Islet of Langerhans (tissue), 1 donor: ENCODE results near the gene PCNX1.
"Not testable (repeated sequence)": the region's sequence is repeated elsewhere in the genome, so short reads cannot be mapped to it uniquely, and the experiment has no call there.

Source experiments
- FAIRE-seq: peaks from one replicate; lab custom pipeline; 2011; peaks lifted over from hg19 to GRCh38; lab: Jason Lieb, UNC

PCNX1 gene

DNA sequence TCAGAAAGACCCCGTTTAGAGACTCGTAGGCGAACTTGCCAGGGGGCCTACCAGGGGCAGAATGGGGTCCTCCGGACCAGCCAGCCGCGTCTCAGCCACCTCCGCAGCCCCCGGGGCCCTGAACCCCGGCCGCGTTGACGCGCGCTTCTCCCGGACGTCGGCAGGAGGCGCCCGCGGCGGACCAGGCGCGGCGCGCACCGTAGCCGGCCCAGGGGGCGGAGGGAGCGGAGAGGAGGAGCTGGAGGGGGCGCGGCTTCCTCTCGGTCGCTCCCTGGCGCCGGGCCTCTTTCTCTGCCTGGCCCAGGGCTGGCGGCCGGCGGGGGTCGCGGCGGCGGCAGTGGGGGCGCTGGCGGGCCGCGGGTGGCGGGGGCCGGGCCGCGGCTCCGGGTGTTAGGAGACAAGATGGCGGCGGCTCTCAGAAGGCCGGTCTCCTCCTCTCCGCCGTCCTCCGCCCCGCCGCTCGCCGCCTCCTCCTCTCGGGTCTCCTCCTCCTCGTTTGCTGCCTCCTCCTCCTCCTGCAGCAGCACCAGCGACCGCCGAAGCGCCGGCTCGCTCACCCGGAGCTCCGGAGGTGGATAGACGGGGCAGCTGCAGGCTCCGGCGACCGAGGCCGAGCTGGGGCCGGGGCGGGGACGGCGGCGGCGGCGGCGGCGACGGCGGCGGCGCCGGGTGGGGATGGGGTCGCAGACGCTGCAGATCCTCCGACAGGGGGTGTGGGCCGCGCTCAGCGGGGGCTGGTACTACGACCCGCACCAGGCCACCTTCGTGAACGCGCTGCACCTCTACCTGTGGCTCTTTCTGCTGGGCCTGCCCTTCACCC lies at the start of gene PCNX1:
Gene PCNX1 (plus strand): TSS at position 284 of the 820 bp plus-strand sequence. CDS start 392 bp downstream, at position 676.
- FAIRE-seq = no peak

DNA sequence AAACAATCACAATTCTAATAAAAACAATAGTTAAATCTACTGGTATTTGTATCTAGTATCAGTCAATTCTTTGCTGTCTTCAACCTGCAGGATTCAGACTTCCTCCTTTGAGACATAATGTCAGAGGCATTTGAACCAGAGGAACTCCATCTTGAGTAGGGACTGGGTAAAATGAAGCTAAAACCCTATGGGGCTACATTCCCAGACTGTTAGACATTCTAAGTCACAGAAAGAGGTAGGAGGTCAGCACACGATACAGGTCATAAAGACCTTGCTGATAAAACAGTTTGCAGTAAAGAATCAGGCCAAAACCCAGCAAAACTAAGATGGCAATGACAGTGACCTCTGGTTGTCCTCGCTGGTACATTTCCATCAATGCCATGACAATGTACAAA lies 49.8 kb upstream of the PCNX1 start:
- FAIRE-seq = no peak

DNA sequence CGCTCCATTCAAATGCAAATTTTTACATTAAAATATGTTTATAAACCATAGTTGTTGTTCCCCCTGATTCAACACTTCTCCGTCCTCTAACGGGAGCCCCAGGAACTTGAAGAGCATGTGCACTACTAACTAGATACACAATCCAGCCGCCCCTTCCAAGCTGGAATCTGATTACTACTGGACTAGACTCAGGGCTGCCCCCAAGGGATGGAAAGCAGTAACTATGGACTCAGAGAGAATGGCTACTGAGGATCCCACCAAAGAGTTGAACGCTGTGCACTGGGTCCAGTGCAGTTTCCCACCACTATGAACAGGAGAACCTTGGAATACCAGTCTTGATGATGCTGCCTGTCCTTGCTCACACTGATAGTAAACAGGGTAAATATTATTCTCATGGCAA lies 48.6 kb upstream of the PCNX1 start:
- FAIRE-seq = no peak

DNA sequence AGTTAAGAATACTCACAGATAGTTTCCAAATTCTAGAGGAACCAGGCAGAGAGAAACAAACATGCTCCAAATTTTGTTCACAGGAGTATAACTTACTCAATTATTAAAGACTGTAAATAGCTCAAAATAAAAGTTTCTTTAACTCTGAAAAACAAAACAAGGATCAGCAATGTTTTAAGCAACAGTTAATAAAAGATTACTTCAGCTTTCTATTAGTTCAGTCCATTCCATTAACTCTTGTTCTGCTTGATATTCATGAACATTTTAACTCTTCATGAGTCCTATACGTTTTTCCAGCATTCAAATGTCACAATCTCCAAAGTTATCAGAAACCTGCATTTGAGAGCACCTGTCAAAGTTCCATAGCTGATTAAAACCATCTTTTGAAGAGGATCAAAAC lies 40.3 kb upstream of the PCNX1 start:
- FAIRE-seq = not testable (repeated sequence)

DNA sequence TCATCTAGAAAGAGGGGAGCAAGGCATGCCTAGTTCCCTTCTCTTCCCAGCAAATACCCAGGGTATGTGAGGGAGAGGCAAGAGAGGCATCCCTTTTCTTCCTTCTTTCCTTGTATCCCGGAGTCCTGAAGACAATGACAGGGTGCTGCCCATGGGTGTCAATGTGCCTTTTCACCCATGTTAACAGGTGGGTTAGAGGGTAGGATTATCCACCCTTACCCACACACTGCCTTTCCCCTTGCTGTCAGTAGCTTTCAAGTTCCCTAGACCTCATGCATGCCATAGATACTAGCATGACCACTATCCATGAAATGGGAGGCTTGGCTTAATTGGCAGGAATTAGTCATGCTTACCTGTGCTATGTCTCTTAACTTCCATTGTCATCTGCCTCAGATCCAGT lies 36.3 kb upstream of the PCNX1 start:
- FAIRE-seq = no peak

DNA sequence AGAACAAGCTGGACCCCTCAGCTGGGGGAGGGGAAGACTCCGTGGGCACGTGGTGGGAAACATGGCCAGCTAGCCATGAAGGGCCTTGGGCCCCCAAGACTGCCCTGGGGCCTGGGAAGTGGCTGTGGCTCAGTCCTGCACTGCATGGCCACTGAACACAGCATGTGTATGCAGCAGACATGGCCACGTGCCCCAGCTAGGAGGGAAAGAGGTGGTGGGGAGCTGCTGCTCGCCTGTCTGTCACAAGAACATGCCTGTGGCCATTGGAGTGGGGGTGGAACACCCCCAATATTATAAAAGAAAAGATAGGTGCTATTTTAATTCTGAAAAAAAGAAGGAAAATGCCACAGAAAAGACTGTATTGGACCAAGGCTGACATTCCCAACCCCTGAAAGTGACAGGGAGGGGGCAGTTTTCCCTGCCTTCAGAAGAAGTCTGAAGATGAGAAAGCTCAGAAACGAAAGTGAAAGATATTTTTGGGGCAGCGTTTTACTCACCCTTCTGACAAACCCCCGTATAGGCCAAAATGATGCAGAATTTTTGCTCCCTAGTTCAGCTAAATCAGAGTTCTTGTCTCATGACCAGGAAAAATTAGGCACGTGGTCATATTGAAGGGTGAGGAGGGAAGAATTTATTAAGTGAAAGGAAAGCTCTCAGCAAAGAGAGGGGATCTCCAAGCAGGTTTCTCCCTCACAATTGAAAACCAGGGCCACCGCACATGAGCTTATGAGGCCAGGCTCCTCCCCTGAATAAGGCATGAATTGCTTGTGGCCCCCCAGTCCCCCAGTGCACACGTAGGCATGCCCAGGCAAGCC lies 35.2 kb upstream of the PCNX1 start:
- FAIRE-seq = no peak

DNA sequence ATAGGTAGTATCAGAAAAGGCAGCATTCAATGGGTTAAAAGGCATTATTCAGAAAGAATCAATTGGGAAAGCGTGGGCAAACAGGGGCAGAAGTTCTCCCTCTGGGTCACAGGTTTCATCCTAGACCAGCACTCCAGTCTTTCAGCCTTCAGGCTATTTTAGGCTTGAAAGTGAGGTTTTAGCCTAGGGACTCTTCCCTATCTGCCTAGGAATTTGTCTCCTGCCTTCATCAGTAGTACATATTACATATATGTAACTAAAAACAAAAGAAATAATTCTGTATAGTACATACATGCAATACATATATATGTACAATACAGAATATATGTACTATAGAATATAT lies 34.6 kb upstream of the PCNX1 start:
- no peak for FAIRE-seq

DNA sequence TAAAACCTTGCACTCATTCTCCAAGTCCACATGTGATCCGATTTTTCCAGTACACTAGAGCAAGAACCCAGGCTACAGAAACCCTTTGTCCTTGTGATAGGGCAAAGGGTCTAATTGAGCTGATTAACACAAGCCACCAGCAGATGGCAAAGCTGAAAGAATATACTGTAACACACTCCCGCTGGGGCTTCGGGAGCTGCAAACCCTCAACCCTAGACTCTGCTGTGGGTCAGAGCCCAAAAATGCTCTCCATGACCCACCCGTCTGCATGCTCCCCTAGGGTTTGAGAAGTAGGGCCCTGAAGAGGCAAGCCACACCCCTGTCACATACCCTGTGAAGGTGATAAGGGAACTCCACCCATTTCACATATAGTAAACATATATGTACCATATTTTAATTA lies 33.6 kb upstream of the PCNX1 start:
- FAIRE-seq = no peak

DNA sequence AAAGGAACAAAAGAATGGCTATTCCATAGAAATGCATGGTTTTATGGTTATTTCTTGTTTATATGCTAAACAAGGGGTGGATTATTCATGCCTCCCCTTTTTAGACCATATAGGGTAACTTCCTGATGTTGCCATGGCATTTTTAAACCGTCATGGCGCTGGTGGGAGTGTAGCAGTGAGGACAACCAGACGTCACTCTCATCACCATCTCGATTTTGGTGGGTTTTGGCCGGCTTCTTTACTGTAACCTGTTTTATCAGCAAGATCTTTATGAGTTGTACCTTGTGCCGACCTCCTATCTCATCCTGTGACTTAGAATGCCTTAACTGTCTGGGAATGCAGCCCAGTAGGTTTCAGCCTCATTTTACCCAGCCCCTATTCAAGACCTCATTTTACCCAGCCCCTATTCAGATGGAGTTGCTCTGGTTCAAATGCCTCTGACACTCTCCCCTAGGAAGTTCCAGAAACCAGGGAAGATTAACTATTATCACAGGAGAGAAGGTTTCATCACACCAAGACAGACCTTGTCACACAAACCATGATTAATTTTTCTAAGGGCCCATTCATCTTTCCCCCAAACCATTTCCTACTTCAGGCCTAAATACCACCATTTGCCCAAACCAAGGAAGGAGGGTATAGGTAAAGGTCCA lies 31.3 kb upstream of the PCNX1 start:
- not testable (repeated sequence) for FAIRE-seq

DNA sequence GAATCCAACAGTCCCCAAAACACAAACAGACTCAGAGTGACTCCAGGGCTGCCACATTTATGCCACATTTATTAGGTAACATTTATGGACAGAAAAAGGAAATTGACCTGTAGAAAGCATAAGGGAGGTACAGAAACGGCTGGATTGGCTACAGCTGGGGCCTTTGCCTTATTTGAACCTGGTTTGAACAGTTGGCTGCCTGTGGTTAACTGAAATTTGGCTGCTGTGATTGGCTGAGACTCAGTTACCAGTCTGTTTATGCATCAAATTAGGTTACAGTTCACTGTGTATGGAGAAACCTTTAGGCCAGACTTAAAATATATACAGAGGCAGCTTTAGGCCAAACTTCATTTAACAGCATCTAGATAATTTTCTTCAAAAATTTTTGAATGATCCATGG lies 27.8 kb upstream of the PCNX1 start:
- no peak for FAIRE-seq

DNA sequence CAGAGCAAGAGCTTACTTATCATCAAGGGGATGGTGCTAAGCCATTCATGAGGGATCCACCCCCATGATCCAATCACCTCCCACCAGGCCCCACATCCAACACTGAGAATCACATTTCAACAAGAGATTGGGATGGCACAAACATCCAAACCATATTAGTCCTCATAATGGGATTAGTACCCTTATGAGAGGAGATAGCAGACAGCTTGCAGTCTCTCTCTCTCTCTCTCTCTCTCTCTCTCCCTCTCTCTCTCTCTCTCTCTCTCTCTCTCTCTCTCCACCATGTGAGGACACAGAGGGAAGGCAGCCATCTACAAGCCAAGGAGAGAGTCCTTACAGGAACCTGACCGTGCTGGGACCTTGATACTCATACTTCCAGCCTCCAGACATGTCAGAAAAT lies 26.4 kb upstream of the PCNX1 start:
- FAIRE-seq = not testable (repeated sequence)

DNA sequence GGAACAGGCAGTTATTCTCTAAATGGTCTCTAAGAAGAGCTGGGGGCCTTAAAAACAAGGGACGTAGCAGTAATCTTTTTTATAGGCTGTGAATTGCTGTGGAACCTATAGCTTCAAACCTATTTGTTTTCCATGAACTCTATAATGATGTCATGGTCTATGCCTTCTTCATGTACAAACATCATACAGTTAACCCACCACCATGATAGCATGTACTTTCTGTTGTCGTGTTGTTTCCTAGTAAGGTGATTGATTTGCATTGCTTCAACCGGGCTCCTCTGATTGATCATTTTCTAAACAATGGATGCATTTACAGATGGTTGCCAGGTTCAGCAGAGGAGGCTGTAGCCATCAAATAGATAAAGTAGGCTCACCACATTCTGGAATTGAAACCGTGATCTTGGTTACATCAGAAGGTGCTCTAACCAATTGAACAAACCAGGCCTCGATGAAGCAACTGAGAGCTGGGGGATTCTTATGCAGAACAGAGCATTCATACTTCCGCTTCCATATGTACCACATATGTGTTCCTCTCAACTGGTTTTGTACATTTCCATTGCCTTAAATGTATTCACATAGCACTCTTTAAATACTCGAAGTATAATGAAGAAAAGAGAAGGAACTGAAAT lies 25.6 kb upstream of the PCNX1 start:
- no peak for FAIRE-seq

DNA sequence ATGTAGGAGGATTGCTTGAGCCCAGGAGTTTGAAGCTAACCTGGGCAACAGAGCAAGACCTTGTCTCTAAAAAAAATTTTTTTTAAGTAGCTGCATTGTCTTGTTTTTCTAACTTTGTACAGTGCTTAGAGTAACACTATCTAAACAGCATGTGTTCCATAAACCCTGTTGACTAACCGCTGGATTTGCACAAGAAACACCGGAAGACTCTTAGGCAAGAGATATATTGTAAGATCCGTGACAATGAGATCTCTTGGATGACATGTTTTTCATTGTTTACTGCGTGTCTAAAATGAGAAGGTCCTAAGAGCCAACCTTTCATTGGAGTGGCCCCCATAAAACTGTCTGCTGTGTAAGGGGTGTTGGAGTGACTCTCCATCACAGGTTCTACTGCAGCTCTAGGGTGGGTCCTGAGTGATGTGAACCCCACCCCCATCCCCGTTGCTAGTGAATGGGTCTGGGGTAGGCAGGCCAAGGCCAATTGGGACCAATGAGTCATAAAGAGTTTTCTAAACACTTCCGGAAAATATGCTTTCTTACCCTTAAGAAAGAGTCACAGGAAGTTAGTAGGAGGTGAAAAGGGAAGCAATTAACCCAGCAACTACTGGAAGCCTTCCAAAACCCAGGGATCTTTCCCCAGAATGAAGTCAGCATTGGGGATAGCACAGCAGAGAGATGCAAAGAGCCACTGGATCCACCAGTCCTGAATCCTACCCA lies 24.3 kb upstream of the PCNX1 start:
- no peak for FAIRE-seq

DNA sequence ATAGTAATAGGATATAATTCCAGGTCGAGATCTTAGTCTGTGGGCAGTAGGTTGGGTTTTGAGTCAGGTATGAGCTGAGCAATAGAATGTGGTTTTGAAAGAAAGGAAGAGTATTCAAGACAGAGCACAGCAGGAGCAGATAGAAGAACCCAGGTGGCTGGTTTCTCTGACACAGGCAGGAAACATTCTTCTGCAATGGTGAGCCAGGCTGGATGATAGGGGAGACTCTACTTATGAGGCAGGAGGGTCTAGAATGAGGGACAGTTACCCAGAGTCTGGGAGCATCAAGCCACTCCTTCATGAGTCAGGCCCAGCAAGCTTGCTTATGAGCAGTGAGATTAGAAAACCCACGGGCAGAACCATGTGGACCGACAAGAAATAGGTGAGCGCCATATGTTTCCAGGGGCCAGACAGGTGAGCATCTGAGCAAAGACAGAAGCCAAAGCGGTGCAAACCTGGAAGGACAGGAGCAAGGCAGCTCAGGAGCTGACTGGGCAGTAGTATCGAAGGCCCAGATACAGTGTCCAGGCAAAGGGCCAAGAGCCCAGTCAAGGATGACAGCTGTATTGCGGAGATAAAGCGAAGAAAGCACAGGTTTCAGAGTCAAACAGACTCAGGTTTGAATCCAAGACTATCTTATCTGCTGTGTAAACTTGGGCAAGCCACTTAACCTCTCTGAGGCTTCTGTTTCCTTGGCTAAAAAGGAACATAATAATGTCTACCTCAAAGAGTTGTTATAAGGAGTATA lies 22.5 kb upstream of the PCNX1 start:
- no peak for FAIRE-seq

DNA sequence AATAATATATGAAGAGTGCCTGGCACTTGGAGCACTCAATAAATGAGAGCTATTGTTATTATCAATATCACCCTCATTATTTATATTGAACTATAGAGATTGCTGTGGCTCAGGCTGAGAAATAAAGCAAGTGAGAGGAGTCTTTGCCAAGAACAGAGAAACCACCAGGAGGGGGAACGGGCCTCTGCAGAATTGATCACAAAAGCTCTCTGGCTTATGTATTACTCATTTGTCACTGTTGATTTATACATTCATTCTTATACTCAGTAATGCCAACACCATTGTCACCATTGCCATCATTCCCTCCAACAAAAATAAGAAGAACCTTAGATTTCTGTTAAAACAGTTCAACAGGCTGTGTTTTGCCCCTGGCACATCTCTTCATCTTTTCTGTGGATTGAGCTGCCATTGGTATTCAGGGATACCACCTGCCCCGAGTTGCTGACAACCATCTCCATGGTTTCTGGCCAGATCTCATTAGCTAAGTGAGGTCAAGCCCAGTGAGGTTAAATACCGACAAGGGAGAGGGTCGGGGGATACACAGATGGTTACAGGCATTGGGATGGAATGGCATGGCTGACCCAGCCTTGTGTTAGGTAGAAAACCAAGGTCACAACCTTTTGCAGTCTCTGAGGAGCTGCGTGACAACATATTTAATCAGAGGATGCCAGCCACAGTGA lies 21.8 kb upstream of the PCNX1 start:
- no peak for FAIRE-seq

DNA sequence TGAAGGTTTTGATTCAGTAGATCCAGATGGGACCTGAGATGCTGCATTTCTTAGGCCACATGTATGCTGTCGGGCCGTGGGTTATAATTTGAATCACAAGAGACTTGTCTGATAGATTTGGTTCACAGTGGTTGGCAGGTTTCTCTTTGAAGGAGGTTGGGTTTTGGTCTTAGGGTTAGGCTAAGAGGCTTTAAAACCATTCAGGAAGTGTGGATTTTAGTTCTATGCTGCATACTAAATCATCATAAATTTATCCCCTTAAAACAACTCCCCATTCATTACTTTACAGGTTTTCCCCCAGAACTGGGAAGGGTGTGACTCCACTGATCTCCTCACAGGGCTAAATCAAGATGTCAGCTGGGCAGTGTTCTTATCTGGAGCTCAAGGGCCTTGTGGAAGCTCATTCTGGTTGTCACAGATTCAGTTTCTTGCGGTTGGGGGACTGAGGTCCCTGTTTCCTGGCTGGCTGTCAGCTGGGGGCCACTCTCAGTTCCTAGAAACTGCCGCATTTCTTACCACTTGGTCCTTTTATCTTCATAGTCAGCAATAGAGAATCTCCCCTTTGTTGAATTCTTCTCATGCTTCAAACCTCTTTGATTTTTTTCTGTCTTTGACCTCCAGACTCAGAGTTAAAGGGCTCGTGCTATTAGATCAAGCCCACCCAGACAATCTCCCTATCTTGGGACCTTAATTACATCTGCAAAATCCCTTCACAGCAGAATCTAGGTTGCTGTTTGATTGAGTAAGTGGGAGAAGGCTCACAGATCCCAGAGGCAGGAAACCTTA lies 20.6 kb upstream of the PCNX1 start:
- FAIRE-seq = no peak

DNA sequence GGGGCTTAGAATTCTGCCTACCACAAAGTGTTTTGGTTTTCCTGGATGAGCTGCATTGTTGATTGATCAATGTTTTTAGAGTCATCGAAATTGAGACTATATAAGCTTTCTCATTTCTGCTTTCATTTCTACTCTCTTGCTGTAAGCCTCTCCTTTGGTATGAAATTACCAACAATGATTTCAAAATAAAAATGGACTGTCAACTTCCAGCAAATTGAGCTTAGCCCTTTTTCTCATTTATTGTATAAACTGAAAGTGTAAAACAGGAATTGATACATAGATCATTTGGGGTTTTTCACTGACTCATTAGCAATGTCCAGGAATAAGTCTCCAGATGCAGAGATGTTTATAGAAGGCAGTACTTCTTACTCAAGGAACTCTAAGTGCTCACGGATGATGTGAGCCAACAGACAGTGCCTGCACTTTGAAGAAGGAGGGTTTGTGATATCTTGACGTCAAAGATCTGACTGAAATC lies 20.0 kb upstream of the PCNX1 start:
- FAIRE-seq = no peak

DNA sequence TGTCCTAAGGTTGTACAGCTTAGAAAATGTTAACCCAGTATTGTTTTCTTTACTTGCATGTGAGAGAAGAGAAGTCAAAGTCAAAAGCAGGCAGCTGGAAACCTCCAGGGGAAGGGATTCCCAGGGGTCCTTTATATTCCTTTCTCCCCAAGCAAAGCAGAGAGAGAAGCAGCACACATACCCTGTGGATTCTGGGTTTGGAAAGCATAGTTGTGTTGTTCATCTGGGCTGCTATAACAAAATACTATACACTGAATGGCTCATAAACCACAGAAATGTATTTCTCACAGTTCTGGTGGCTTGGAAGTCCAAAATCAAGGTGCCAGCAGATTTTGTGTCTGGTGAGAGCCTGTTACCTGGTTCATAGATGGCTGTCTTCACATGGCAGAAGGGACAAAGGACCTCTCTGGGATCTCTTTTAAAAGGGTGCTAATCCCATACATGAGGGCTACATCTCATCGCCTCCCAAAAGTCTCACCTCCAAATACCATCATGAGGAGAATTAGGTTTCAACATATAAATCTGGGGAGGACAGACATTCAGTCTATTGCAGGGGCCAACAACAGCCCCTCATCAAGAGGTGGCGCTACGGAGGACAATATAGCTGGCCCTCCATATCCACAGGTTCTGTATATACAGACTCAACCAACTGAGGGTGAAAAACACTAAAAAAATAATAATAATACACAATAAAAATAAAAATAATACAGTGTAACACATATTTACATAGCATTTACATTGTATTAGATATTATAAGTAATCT lies 19.3 kb upstream of the PCNX1 start:
- FAIRE-seq = no peak

DNA sequence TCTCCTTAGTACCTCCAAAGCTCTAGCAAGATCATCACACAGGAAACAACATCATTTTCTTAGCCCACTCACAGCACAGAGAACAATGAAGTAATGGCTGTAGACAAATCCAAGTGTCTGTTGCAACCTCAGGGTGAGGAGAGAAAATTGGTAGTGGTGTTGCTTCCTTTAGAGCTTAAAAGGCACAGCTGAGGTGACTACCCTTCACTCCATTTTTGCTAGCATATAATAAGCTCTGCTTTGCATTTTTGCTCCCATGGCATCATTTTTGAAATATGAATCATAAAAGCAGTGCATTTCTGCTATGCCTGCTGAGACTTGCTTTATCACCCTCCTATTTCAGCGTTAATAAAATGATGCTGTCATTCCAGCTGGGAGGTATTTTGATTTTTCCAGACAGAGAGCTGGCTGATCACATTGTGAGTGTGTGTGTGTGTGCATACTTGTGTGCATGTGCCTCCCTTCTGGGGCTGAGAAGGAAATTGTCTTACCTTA lies 18.5 kb upstream of the PCNX1 start:
- no peak for FAIRE-seq
